ENCODE measurements around the gene NEO1. TPM values are rescaled to one million over a fixed set of nuclear protein-coding genes. Genes with fewer than 3 reads are reported as not detected.

NEO1 gene
- total RNA-seq, 1 donor from 2014 or later = 136 TPM

- Mint-ChIP-seq H3K4me3 (no peak overlapping the region), H3K27ac (no peak overlapping the region), H3K9me3 (no peaks in the 10 kb centered on the region), H3K27me3 (ENCODE audit: low read depth) (no peaks in the 10 kb centered on the region), H3K36me3 (peaks cover 68% of the 10 kb centered on the region), H3K4me1 (no peaks in the 10 kb centered on the region)
- TF ChIP-seq CTCF (IDR thresholded peaks at IDR 0.05; ENCODE audit: unreplicated experiment) = no peak
- DNase-seq (ENCODE audit: low spot score in 2 of 2, unreplicated experiment in 2 of 2) = no peak
Measured at GRCh38 chr15:73258271-73259108, 206.2 kb downstream of the NEO1 start.

- Mint-ChIP-seq H3K27ac (no peak overlapping the region), H3K27me3 (ENCODE audit: low read depth) (no peaks in the 10 kb centered on the region), H3K4me3 (no peak overlapping the region), H3K9me3 (no peaks in the 10 kb centered on the region), H3K36me3 (peaks cover 37% of the 10 kb centered on the region), H3K4me1 (no peaks in the 10 kb centered on the region)
- no peak for TF ChIP-seq CTCF (IDR thresholded peaks at IDR 0.05; ENCODE audit: unreplicated experiment)
- DNase-seq (ENCODE audit: low spot score in 2 of 2, unreplicated experiment in 2 of 2) = no peak
Measured at GRCh38 chr15:73264881-73265280, 212.6 kb downstream of the NEO1 start.

- H3K4me3 Mint-ChIP-seq = no peak overlapping the region
- no peaks in the 10 kb centered on the region for H3K27me3 Mint-ChIP-seq (ENCODE audit: low read depth)
- no peaks in the 10 kb centered on the region for H3K9me3 Mint-ChIP-seq
- peak overlapping the region; percentile 1 for H3K27ac Mint-ChIP-seq
- no peaks in the 10 kb centered on the region for H3K4me1 Mint-ChIP-seq
- DNase-seq (ENCODE audit: low spot score in 2 of 2, unreplicated experiment in 2 of 2) = peak in 1 of 2 experiments; percentile 60
- peak; percentile 52 for TF ChIP-seq CTCF (IDR thresholded peaks at IDR 0.05; ENCODE audit: unreplicated experiment)
- peaks cover 38% of the 10 kb centered on the region for H3K36me3 Mint-ChIP-seq
Measured at GRCh38 chr15:73265536-73266153, 213.4 kb downstream of the NEO1 start.

GRCh38 chr15:73268457-73268856 lies 216.2 kb downstream of the NEO1 start:
- Mint-ChIP-seq H3K27ac (no peak overlapping the region), H3K36me3 (peaks cover 33% of the 10 kb centered on the region), H3K27me3 (ENCODE audit: low read depth) (no peaks in the 10 kb centered on the region), H3K9me3 (no peaks in the 10 kb centered on the region), H3K4me1 (no peaks in the 10 kb centered on the region), H3K4me3 (no peak overlapping the region)
- no peak for TF ChIP-seq CTCF (IDR thresholded peaks at IDR 0.05; ENCODE audit: unreplicated experiment)
- DNase-seq (ENCODE audit: low spot score in 2 of 2, unreplicated experiment in 2 of 2) = no peak

- H3K36me3 Mint-ChIP-seq = peaks cover 33% of the 10 kb centered on the region
- no peak for DNase-seq (ENCODE audit: low spot score in 2 of 2, unreplicated experiment in 2 of 2)
- no peaks in the 10 kb centered on the region for H3K27me3 Mint-ChIP-seq (ENCODE audit: low read depth)
- H3K4me3 Mint-ChIP-seq = no peak overlapping the region
- no peaks in the 10 kb centered on the region for H3K9me3 Mint-ChIP-seq
- H3K27ac Mint-ChIP-seq = no peak overlapping the region
- H3K4me1 Mint-ChIP-seq = peaks cover 9% of the 10 kb centered on the region
- no peak for TF ChIP-seq CTCF (IDR thresholded peaks at IDR 0.05; ENCODE audit: unreplicated experiment)
Measured at GRCh38 chr15:73270366-73271097, 218.3 kb downstream of the NEO1 start.
